GM23338 (cell line): ENCODE results near the gene ARL4D. TPM values are rescaled to one million over a fixed set of nuclear protein-coding genes. Genes with fewer than 3 reads are reported as not detected.

Experiments
- ATAC-seq: fragments of 200-7000 bp; cut with Tn5 transposase; 3 replicates; pipeline ENCODE4 v1.9.1; 2020
- DNase-seq: peaks from one replicate; pipeline ENCODE4 v3.0.0-alpha.2; 2015; ENCODE audit warnings: low spot score
- H2AFZ ChIP-seq: fragments of 200-600 bp; sonication (generic); 2 replicates; pipeline ENCODE4 v1.8.0; 2016; ENCODE audit warnings: antibody characterized with exemption, mild to moderate bottlenecking, moderate library complexity
- H3F3A ChIP-seq: fragments of 200-600 bp; sonication (generic); replicated peaks from 2 replicates; pipeline ENCODE4 v1.8.0; 2017; ENCODE audit warnings: antibody characterized with exemption, mixed run types, low read depth
- H3K27ac ChIP-seq: fragments of 200-600 bp; sonication (generic); 2 replicates; pipeline ENCODE4 v1.6.1; 2016; ENCODE audit warnings: low read depth
- H3K27me3 ChIP-seq: fragments of 200-600 bp; sonication (generic); 2 replicates; pipeline ENCODE4 v1.8.0; 2016; ENCODE audit warnings: mild to moderate bottlenecking, mixed run types, moderate library complexity; ENCODE audit not compliant: insufficient read depth
- H3K36me3 ChIP-seq: fragments of 200-600 bp; sonication (generic); 2 replicates; pipeline ENCODE4 v1.8.0; 2016; ENCODE audit warnings: mild to moderate bottlenecking; ENCODE audit not compliant: insufficient read depth
- H3K4me1 ChIP-seq: fragments of 200-600 bp; sonication (generic); 2 replicates; pipeline ENCODE4 v1.8.0; 2016; ENCODE audit warnings: mild to moderate bottlenecking, moderate library complexity; ENCODE audit not compliant: insufficient read depth
- H3K4me2 ChIP-seq: fragments of 200-600 bp; sonication (generic); 2 replicates; pipeline ENCODE4 v1.7.1; 2017; ENCODE audit warnings: mixed run types
- H3K4me3 ChIP-seq: fragments of 200-600 bp; sonication (generic); 2 replicates; pipeline ENCODE4 v1.6.1; 2016; ENCODE audit warnings: mixed run types
- H3K79me2 ChIP-seq: fragments of 200-600 bp; sonication (generic); replicated peaks from 2 replicates; pipeline ENCODE4 v1.8.0; 2017; ENCODE audit warnings: mild to moderate bottlenecking; ENCODE audit not compliant: insufficient read depth
- H3K9me2 ChIP-seq: fragments of 200-600 bp; sonication (generic); 2 replicates; pipeline ENCODE4 v1.8.0; 2017; ENCODE audit not compliant: insufficient read depth
- H4K20me1 ChIP-seq: fragments of 200-600 bp; sonication (generic); replicated peaks from 2 replicates; pipeline ENCODE4 v1.8.0; 2017; ENCODE audit warnings: mild to moderate bottlenecking; ENCODE audit not compliant: insufficient read depth
- H3K27ac Mint-ChIP-seq: 2 replicates; pipeline ENCODE4 v1.8.0; 2020; ENCODE audit warnings: inconsistent platforms, mild to moderate bottlenecking, moderate library complexity, mixed read lengths
- H3K27me3 Mint-ChIP-seq: 3 replicates; pipeline ENCODE4 v1.8.0; 2022; ENCODE audit warnings: low read depth, mild to moderate bottlenecking, moderate library complexity, mixed read lengths, inconsistent platforms; ENCODE audit not compliant: insufficient read depth, poor library complexity
- H3K36me3 Mint-ChIP-seq: 3 replicates; pipeline ENCODE4 v1.8.0; 2021; ENCODE audit warnings: low read depth, mild to moderate bottlenecking, inconsistent platforms, moderate library complexity, mixed read lengths
- H3K4me1 Mint-ChIP-seq: 3 replicates; pipeline ENCODE4 v1.8.0; 2020; ENCODE audit warnings: mild to moderate bottlenecking, inconsistent platforms, mixed read lengths
- H3K4me3 Mint-ChIP-seq: 3 replicates; pipeline ENCODE4 v1.8.0; 2021; ENCODE audit warnings: moderate library complexity, mild to moderate bottlenecking, inconsistent platforms, mixed read lengths
- H3K9me3 Mint-ChIP-seq: 3 replicates; pipeline ENCODE4 v1.8.0; 2020; ENCODE audit warnings: moderate library complexity, mild to moderate bottlenecking, inconsistent platforms, mixed read lengths
- CREB1 ChIP-seq: fragments of 250-450 bp; sonication (Bioruptor Pico); IDR thresholded peaks from 2 replicates; pipeline ENCODE4 v1.5.0; 2020; ENCODE audit warnings: low read depth, mild to moderate bottlenecking, moderate library complexity
- CTCF ChIP-seq, 2 experiments: fragments of 200-600 bp in 1 of 2; sonication (generic) in 1 of 2; conservative IDR thresholded peaks; 2 replicates each; pipeline versions ENCODE4 v1.5.1 to v1.6.1; 2016 to 2017; ENCODE audit warnings: antibody characterized with exemption in 2 of 2, low read depth in 2 of 2, mild to moderate bottlenecking in 2 of 2, moderate library complexity in 1 of 2
- ETS1 ChIP-seq: IDR thresholded peaks from 2 replicates; pipeline ENCODE4 v1.6.1; 2016; ENCODE audit warnings: antibody characterized with exemption
- ZNF114 ChIP-seq: fragments of 250-450 bp; sonication (Bioruptor Pico); IDR thresholded peaks from 2 replicates; pipeline ENCODE4 v1.5.0; 2020; ENCODE audit warnings: mild to moderate bottlenecking, moderate library complexity
- ZNF462 ChIP-seq: fragments of 250-450 bp; sonication (Bioruptor Pico); IDR thresholded peaks from 2 replicates; pipeline ENCODE4 v1.5.0; 2020; ENCODE audit warnings: mild to moderate bottlenecking, moderate library complexity
- polyA plus RNA-seq: library from polyadenylated mRNA; unstranded; fragments of >200 nt; fragmentation: Nextera tagmentation; extraction: Ambion mirVana; gene quantifications from 2 replicates; pipeline ENCODE4 v1.2.1, GENCODE V29; 2016
- total RNA-seq: library from RNA; depleted of rRNA; stranded (reverse); fragments of >200 nt; shearing (Covaris generic); gene quantifications from 2 replicates; pipeline ENCODE4 v1.2.3, GENCODE V29; 2014

Gene ARL4D
- total and polyA plus RNA-seq, 2 experiments from 2014 or later: 8.7 to 9.5 TPM

GRCh38 chr17:43360376-43360738 lies 38.4 kb upstream of the ARL4D start:
- DNase-seq (no peak), ATAC-seq (no peak)
- Histone ChIP-seq H3F3A (no peaks in the 10 kb centered on the region), H3K36me3 (no peaks in the 10 kb centered on the region), H2AFZ (no peak overlapping the region), H3K79me2 (no peaks in the 10 kb centered on the region), H3K27me3 (no peaks in the 10 kb centered on the region), H3K9me2 (no peaks in the 10 kb centered on the region), H3K4me2 (no peak overlapping the region), H4K20me1 (no peaks in the 10 kb centered on the region), H3K4me3 (no peak overlapping the region), H3K4me1 (peaks cover 4% of the 10 kb centered on the region), H3K27ac (no peak overlapping the region)
- peaks cover 3% of the 10 kb centered on the region; the same call in 2 of the 3 replicates for H3K4me1 Mint-ChIP-seq
- H3K9me3 Mint-ChIP-seq: peaks cover 2% of the 10 kb centered on the region; the same call in 1 of the 3 replicates
- TF ChIP-seq CTCF (conservative IDR thresholded peaks at IDR 0.05; ENCODE audit: low read depth in 2 of 2) (no peak), ZNF114 (CRISPR knock-in tag) (no peak), CREB1 (no peak), ETS1 (no peak), ZNF462 (CRISPR knock-in tag) (no peak)
- H3K27me3 Mint-ChIP-seq: peaks cover 12% of the 10 kb centered on the region
- H3K27ac Mint-ChIP-seq: no peak overlapping the region
- no peak overlapping the region for H3K4me3 Mint-ChIP-seq
- H3K36me3 Mint-ChIP-seq: peaks cover 3% of the 10 kb centered on the region; the same call in 1 of the 3 replicates
